WTC11 (cell line): ENCODE data around the gene XKR8.

Experiments used
- SP1 ChIP-seq: sonication (generic); formaldehyde crosslinking; conservative IDR thresholded peaks from 2 replicates; pipeline ENCODE4 v1.8.1; 2022; ENCODE audit warnings: missing genetic modification reagents
- TP53 ChIP-seq: sonication (generic); formaldehyde crosslinking; IDR thresholded peaks from 2 replicates; pipeline ENCODE4 v1.8.1; 2023; ENCODE audit warnings: mild to moderate bottlenecking, missing genetic modification reagents

DNA sequence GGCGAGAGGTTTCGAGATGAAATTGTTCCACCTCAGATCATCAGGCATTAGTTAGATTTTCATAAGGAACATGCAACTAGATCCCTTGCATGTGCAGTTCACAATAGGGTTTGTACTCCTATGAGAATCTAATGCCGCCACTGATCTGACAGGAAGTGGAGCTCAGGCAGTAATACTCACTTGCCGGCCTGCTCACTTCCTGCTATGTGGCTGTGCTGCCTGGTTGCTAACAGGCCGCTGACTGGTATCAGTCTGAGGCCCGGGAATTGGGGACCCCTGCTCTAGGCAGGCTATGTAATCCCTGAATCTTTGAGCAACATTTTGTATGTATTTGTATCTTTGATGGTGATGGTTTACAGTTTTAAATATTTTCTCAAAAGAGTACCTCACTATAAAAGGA is 32.5 kb downstream of the XKR8 start:
- no peak for TF ChIP-seq SP1
- TF ChIP-seq TP53: no peak
